ENCODE measurements around the gene ACOT11.
"Not testable (repeated sequence)": the region's sequence is repeated elsewhere in the genome, so short reads cannot be mapped to it uniquely, and the experiment has no call there.

Gene ACOT11

DNA sequence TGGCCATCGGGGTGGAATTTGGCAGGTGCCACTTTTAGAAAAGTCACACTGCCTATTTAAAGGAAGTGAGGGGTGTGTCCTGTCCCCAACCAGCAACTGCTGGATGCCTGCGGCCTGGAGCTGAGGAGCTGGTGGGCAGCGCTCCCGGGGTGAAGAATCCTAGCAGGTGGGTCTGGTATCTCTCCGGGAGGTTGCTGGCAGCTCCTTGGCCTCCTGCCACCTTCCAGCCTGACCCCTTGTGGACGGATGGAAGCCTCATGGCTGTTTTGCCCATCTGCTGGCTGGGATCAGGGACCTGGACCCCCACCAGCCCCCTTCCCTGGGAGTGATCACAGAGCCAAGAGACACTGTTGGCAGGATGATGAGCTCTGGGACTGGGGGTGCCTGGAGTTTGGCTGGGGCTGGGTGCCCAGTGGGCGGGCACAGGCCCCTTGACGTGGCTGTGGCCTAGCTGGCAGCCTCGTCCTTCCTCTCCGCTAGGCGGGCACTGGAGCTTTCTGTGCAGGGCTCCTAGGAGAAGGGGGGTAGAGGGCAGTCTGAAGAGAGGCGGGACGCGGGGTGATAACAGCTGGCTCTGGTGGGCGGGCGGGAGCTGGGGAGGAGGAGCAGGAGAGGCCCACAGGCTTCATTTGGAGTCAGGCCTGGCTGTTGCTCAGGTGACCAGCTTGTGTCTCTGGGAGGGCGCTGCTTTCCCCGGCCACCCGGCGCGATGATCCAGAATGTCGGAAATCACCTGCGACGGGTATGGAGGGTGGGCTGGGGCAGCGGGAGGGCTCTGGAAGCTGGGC is at the start of gene ACOT11:
Gene ACOT11, plus strand, starts transcription at position 628 of the 788 bp plus-strand sequence. Its CDS starts 82 bp downstream, at position 710.
- no peak for DNase-seq (ENCODE audit: low read depth in 2 of 2, low spot score in 1 of 2)

- no peak for DNase-seq (ENCODE audit: low read depth in 2 of 2, low spot score in 1 of 2)
Observed at GRCh38 chr1:54498383-54499096, 49.5 kb upstream of the ACOT11 start.

DNA sequence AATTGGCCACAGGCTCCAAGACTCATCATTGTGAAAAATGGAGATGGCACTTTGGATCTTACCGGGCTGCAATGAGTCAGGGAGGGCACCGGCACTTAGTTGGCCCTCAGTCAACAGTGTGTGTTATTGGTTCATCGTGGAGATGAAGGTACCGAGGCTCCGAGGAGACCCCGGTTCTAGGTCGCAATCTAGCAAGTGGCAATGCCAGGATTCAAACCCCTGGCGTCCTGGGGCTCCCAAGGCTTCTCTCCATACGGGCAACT is 49.0 kb upstream of the ACOT11 start:
- DNase-seq (ENCODE audit: low read depth in 2 of 2, low spot score in 1 of 2): no peak

- DNase-seq (ENCODE audit: low read depth in 2 of 2, low spot score in 1 of 2): no peak
Observed at GRCh38 chr1:54499360-54500106, 48.5 kb upstream of the ACOT11 start.

- DNase-seq (ENCODE audit: low read depth in 2 of 2, low spot score in 1 of 2): no peak
Observed at GRCh38 chr1:54500107-54500431, 48.0 kb upstream of the ACOT11 start.

DNA sequence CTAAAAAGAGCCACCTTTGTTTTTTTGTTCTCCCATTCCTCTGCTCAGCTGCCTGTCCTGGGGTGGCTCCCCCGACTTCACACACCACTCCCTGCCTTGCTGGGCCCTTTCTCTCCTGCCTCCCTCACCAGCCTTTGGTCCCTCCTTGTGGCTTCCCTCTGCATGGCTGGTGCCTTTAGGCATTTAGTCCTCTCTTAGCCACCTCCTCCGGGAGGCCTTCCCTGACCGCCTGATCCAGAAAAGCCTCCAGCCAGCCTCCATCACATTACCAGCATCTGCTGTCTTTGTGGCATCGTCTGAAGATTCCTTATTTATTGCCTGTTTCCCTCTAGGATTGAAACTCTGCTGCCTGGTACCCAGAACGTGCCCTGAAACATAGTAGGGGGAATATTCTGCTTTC is 46.2 kb upstream of the ACOT11 start:
- no peak for DNase-seq (ENCODE audit: low read depth in 2 of 2, low spot score in 1 of 2)

GRCh38 chr1:54502342-54502741 is 45.7 kb upstream of the ACOT11 start:
- DNase-seq (ENCODE audit: low read depth in 2 of 2, low spot score in 1 of 2): no peak

DNA sequence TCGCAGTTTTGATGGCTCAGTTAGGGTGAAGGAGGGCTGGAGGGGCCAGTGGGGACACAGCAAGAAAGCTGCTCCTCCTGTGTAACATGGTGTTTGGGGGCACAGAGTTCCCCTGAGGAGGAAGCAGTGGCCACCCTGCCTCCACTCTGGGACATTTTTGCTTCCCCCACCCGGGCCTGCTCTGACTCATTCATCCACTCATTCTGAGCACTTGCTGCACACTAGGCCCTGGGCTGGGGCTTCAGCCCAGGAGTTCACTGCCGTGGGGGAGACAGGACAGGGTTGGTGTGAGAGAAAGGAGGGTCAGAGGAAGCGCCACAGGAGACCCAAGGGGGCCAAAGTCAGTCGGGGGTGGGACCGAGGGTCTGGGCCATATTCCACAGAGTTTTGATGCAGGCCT is 41.4 kb upstream of the ACOT11 start:
- DNase-seq (ENCODE audit: low read depth in 2 of 2, low spot score in 1 of 2): no peak

DNA sequence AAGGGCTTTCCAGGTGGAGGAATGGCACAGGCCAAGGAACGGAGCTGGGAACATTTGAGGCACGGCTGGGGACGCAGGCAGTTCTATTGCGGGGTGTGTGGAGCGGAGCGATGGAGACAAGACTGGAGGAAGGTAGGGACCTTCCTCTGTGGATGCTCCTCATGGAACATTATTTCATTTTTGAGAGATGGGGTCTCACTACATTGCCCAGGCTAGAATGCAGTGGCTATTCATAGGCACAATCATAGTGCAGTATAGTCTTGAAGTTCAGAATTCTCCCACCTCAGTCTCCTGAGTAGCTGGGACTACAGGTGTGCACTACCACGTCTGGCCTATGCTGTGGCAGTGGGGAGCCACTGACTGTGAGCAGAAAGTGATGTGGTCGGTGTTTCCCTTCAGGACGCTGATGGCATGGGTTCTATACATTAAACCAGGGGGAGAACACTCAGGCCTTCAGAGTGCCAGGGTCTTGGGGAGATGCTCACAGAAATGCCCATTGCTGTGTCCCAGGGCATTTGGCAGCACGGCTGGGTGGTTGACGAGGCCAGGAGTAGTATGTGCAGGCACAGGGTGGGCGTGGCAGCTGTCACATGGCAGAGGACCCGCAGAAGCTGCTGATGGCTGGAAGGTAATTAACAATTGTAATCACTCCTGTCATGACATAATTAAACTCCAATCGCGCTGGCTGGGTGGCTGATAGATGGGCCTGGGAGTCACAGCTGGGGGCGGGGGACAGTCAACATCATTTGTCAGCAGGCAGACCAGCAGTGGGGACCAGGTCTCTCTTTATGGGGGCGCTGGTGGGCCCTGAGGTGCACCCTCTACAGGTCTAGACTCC is 40.8 kb upstream of the ACOT11 start:
- no peak for DNase-seq (ENCODE audit: low read depth in 2 of 2, low spot score in 1 of 2)

- DNase-seq (ENCODE audit: low read depth in 2 of 2, low spot score in 1 of 2): no peak
Observed at GRCh38 chr1:54510715-54511270, 37.2 kb upstream of the ACOT11 start.

DNA sequence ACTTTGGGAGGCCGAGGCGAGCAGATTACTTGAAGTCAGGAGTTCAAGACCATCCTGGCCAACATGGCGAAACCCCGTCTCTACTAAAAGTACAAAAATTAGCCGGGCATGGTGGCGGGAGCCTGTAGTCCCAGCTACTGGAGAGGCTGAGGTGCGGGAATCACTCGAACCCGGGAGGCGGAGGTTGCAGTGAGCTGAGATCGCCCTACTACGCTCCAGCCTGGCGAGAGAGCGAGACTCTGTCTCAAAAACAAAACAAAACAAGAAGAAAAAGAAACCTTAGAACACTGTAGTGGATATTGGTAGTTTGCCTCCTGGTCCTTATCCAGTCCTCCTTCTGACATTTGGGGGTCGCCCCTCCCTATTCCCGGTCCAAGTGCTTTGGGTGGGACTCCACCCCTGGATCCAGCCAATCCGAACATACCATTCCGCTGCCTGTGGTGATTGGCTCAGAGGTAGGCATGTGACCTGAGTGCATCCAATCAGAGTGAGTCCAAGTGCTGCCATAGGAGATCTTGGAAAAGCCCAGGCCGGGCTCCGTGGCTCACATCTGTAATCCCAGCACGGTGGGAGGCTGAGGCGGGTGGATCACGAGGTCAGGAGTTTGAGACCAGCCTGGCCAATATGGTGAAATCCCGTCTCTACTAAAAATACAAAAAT is 34.0 kb upstream of the ACOT11 start:
- DNase-seq (ENCODE audit: low read depth in 2 of 2, low spot score in 1 of 2): not testable (repeated sequence)

- no peak for DNase-seq (ENCODE audit: low read depth in 2 of 2, low spot score in 1 of 2)
Observed at GRCh38 chr1:54516249-54516920, 31.6 kb upstream of the ACOT11 start.

DNA sequence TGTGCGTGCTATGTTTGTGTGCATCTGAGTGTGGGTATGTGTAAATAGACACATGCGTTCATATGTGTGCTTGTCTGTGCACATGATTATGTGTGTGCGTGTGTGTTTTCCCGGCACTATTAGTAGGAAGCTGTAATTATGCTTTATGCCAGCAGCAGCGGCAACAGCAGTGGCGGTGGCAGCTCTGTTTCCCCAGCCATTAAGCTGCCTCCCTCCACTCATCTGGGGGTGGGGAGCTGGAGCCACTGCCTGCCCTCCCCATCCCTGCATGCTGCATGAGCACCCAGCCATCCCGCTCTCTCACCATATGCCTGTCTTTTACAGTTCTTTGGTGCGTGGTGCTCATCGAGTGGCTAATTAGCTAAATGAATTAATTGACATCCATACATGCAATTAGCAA is 30.5 kb upstream of the ACOT11 start:
- no peak for DNase-seq (ENCODE audit: low read depth in 2 of 2, low spot score in 1 of 2)

DNA sequence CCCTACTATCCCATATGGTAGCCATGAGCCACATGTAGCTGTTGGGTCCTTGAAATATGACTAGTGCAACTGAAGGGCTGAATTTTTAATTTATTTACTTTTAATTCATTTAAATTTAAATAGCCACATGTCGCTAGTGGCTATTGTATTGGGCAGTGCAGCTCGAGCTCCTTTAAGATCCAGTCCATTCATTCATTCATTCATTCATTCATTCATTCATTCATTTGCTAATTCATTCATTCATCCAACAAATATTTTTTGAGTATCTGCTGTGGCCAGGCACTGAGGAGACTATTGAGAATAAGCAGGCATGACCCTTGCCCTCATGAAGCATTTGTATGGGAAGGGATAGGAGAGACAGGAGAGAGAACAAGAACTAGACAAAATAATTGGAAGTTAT is 29.5 kb upstream of the ACOT11 start:
- no peak for DNase-seq (ENCODE audit: low read depth in 2 of 2, low spot score in 1 of 2)

- no peak for DNase-seq (ENCODE audit: low read depth in 2 of 2, low spot score in 1 of 2)
Observed at GRCh38 chr1:54519709-54520108, 28.3 kb upstream of the ACOT11 start.

DNA sequence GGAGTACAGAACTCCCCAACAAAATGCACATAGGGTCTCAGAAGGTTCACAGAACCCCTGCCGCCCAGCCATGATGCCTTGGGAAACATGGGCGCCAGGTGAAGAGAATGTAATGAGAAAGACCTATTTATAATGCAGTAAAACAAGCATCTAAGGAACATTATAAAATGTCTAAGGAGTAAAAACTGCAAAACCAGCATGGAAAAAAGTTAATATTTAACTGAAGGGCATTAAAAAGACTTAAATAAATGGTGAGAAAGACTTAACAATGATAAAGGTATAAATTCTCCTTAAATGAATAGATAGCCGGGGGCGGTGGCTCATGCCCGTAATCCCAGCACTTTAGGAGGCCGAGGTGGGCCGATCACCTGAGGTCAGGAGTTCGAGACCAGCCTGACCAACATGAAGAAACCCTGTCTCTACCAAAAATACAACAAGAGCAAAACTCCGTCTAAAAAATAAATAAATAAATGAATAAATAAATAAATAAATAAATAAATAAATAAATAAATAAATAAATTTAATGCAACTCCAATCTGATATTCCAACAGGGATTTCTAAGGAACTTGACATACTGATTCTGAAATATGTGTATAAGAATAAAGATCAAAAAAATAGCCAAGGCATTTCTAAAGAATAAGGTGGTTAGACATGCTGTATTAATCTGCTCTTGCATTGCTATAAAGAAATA is 27.3 kb upstream of the ACOT11 start:
- DNase-seq (ENCODE audit: low read depth in 2 of 2, low spot score in 1 of 2): no peak

DNA sequence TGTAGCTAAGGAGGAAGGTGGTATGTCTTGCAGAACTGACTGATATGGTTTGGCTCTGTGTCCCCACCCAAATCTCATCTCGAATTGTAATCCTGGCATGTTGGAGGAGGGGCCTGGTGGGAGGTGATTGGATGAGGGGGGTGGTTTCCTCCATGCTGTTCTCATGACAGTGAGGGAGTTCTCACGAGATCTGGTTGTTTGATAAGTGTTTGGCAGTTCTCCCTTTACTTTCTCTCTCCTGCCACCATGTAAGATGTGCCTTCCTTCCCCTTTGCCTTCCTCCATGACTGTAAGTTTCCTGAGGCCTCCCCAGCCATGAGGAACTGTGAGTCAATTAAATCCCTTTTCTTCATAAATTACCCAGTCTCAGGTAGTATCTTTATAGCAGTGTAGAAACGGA is 21.5 kb upstream of the ACOT11 start:
- not testable (repeated sequence) for DNase-seq (ENCODE audit: low read depth in 2 of 2, low spot score in 1 of 2)

DNA sequence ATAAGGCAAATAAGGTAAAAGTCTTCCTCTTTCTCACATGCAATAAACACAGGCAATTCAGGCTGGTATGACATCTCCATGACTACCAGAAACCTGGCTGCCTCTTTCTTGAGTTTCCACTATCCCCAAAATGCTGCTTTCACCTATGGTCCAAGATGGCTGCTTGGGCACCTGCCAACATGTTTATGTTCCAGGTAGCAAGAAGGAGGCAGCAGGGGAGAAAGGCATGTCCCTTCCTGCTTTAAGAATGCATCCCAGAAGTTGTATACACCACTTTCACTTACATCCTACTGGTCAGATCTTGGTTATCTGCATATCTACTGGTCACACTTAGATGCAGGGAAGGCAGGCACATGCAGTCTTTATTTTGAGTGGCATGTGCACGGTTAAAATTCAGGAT is 19.4 kb upstream of the ACOT11 start:
- no peak for DNase-seq (ENCODE audit: low read depth in 2 of 2, low spot score in 1 of 2)

DNA sequence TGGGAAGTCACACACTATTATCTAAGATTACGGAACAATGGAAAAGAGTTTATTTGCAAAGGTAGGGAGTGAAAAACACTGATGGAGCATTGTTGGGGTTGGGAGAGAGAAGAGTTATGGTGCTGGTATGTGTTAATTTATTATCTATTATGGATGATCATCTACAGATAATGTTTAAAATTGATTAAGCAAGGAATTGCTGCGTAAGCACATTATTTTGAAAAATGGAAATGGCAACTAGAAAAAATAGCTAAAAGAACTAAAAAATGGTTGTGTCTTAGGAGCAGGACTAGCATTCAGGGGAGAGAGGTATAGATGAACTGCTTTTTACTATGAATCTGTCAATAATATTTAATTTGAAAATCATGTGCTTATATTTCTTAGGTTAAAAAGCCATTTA is 16.0 kb upstream of the ACOT11 start:
- DNase-seq (ENCODE audit: low read depth in 2 of 2, low spot score in 1 of 2): no peak
